ENCODE data around the gene ZDHHC18.
"Not testable (repeated sequence)": the region's sequence is repeated elsewhere in the genome, so short reads cannot be mapped to it uniquely, and the experiment has no call there.

The ZDHHC18 gene

GRCh38 chr1:26837665-26838064 lies 11.2 kb downstream of the ZDHHC18 start:
- not testable (repeated sequence) for DNase-seq

- DNase-seq = no peak
Observed at GRCh38 chr1:26838474-26839338, 12.2 kb downstream of the ZDHHC18 start.

- DNase-seq = no peak
Observed at GRCh38 chr1:26839339-26839722, 12.8 kb downstream of the ZDHHC18 start.

GRCh38 chr1:26839779-26840178 lies 13.3 kb downstream of the ZDHHC18 start:
- no peak for DNase-seq

- DNase-seq = no peak
Observed at GRCh38 chr1:26844424-26845196, 18.1 kb downstream of the ZDHHC18 start.

GRCh38 chr1:26847826-26848225 lies 21.3 kb downstream of the ZDHHC18 start:
- not testable (repeated sequence) for DNase-seq

GRCh38 chr1:26848499-26848898 lies 22.0 kb downstream of the ZDHHC18 start:
- DNase-seq = no peak

GRCh38 chr1:26848941-26849774 lies 22.7 kb downstream of the ZDHHC18 start:
- DNase-seq = no peak

- no peak for DNase-seq
Observed at GRCh38 chr1:26851106-26851684, 24.7 kb downstream of the ZDHHC18 start.

- DNase-seq = no peak
Observed at GRCh38 chr1:26852701-26853100, 26.2 kb downstream of the ZDHHC18 start.

- DNase-seq = peak; percentile 31
Observed at GRCh38 chr1:26853156-26853555, 26.7 kb downstream of the ZDHHC18 start.

GRCh38 chr1:26853600-26853999 lies 27.1 kb downstream of the ZDHHC18 start:
- DNase-seq = no peak

- DNase-seq = no peak
Observed at GRCh38 chr1:26854906-26855305, 28.4 kb downstream of the ZDHHC18 start.

GRCh38 chr1:26855636-26856035 lies 29.1 kb downstream of the ZDHHC18 start:
- DNase-seq = no peak

- no peak for DNase-seq
Observed at GRCh38 chr1:26856181-26856580, 29.7 kb downstream of the ZDHHC18 start.

GRCh38 chr1:26856604-26857469 lies 30.3 kb downstream of the ZDHHC18 start:
- no peak for DNase-seq

- DNase-seq = no peak
Observed at GRCh38 chr1:26857473-26858060, 31.1 kb downstream of the ZDHHC18 start.

- DNase-seq = no peak
Observed at GRCh38 chr1:26858160-26858559, 31.7 kb downstream of the ZDHHC18 start.

- no peak for DNase-seq
Observed at GRCh38 chr1:26858891-26859640, 32.6 kb downstream of the ZDHHC18 start.

- DNase-seq = no peak
Observed at GRCh38 chr1:26861286-26861701, 34.8 kb downstream of the ZDHHC18 start.
